Dermis microvascular lymphatic vessel endothelial cell (primary cell): ENCODE measurements around the gene IFT25. TPM values are rescaled to one million over a fixed set of nuclear protein-coding genes. Genes with fewer than 3 reads are reported as not detected.
A peak's percentile ranks its signal among the peaks of the same experiment; 100 is the strongest.
"Not testable (repeated sequence)": the region's sequence is repeated elsewhere in the genome, so short reads cannot be mapped to it uniquely, and the experiment has no call there.

ENCODE experiments used
- DNase-seq, 2 donors: peaks; one replicate each; pipeline versions ENCODE4 v3.0.0 to v3.0.0-alpha.2; 2010; ENCODE audit warnings: low read depth in 2 of 2
- total RNA-seq: library from RNA; depleted of rRNA; stranded (reverse); fragments of >200 nt; gene quantifications from 2 replicates; pipeline ENCODE4 v1.2.1, GENCODE V29; 2014

IFT25 gene
- 10.5 and 14.5 TPM in 2 replicates for total RNA-seq

- DNase-seq: peak; percentile 78 to 96
These were observed at the start of gene IFT25 for GRCh38 chr1:53945433-53946251. Gene IFT25 (minus strand): TSS chr1:53945699. CDS start chr1:53940082, 5,617 bp downstream.

DNA sequence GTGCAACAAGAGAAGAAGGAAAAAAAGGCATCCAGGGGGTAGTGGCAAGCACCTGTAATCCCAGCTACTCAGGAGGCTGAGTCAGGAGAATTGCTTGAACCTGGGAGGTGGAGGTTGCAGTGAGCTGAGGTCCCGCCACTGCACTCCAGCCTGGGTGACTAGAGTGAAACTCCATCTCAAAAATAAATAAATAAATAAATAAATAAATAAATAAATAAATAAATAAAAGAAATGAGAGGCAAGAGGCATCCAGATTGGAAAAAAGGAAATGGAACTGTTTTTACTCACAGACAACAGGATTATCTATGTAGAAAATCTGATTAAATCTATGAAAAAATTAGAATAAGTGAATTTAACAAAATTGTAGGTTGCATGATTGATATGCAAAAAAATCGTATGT lies 49.0 kb upstream of the IFT25 start:
- DNase-seq: not testable (repeated sequence)

- peak in 1 of 2 donors; percentile 11 for DNase-seq
These were observed 46.8 kb upstream of the IFT25 start for GRCh38 chr1:53992085-53992874.

DNA sequence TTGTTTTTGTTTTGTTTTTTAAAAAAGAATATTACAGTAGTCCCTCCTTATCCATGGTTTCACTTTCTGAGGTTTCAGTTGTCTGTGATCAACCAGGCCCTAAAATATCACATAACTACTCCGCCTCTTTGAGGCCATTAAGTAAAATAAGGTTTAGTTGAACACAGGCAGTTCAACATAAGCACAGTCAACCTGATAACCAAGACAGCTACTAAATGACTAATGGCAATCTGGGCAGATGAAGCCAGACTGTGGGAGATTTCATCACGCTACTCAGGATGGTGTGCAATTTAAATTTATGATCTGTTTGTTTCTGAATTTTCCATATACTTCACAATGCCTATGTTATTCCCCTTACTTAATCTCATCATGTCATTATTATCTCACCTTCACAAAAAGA lies 42.4 kb upstream of the IFT25 start:
- DNase-seq: no peak

DNA sequence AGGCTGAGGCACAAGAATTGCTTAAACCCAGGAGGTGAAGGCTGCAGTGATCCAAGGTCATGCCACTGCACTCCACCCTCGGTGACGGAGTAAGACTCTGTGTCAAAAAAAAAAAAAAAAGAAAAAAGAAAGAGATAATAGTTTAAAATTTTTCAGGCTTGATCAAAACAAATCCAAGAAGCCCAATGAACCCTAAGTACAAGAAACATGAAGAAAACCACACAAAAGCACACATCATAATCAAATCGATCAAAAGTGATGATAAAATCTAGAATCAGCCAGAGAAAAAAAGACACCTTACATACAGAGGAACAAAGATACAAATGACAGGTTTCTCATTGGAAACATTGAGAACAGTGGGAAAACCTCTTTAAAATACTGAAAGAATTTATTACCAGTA lies 41.0 kb upstream of the IFT25 start:
- no peak for DNase-seq

GRCh38 chr1:53984726-53985125 lies 39.2 kb upstream of the IFT25 start:
- no peak for DNase-seq

DNA sequence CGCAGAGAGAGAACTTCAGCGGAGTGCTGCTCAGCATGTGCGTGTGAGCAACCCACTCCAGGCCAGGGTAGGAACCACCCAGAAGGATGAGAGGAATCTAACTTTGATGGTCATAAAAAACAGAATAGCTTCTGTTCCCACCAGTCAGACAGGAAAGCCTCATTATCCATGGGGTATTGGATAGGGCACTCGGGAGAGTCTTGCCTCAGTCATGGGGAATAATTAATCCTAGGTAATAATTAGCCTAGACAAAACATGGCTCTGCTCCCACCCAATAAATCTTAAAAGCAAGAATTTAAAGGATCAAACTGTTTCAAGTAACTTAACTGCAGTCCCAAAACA lies 37.2 kb upstream of the IFT25 start:
- DNase-seq: no peak

DNA sequence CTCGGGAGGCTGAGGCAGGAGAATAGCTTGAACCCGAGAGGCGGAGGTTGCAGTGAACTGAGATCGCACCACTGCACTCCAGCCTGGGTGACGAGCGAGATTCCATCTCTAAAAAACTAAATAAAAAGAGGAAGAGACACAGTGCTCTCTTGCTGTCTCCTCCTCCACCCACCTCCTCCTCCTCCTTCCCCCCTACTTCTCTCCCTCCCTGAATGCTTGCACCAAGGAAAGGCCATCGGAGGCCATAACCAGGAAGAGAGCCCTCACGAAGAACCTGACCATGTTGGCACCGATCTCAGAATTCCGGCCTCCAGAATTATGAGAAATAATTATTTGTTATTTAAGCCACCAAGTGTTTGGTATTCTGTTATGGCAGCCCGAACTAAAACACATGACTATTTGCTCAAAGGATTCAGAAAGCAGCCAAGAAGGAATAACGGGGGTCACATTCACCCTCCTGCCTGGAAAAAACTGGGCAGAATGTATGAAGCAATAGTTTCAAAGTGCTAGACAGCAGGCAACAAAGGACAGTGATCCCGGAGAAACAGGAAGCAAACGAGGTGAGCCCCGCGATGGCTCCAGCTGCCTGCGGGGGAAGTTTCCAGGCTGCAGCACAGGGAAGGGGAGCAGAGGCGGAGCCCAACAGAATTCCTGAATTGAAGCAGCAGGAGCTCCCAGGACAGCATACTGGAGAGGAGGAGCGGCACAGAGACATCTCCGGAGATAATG lies 36.7 kb upstream of the IFT25 start:
- peak; percentile 34 to 38 for DNase-seq

GRCh38 chr1:53981220-53981619 lies 35.7 kb upstream of the IFT25 start:
- DNase-seq: no peak

- DNase-seq: no peak
These were observed 34.4 kb upstream of the IFT25 start for GRCh38 chr1:53979712-53980450.

- no peak for DNase-seq
These were observed 30.4 kb upstream of the IFT25 start for GRCh38 chr1:53975861-53976260.

DNA sequence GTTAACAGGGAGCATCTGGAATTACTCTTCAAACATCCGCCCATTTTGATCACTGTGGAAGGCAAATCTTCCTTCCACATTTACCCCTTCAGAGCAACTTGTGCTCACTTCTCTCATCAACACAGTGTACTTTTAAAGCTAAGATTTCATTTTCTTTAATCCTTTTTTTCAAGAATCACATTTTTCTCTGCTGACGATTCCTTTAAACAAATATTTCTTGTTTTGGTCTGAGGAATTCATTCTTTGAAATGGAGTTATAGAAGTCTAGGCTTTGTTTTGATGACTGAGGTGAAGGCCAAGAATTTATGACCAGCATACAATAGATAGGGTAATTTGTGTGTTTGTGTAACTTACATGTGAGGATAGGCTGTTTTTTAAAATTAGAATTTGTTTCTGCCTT lies 26.2 kb upstream of the IFT25 start:
- no peak for DNase-seq

DNA sequence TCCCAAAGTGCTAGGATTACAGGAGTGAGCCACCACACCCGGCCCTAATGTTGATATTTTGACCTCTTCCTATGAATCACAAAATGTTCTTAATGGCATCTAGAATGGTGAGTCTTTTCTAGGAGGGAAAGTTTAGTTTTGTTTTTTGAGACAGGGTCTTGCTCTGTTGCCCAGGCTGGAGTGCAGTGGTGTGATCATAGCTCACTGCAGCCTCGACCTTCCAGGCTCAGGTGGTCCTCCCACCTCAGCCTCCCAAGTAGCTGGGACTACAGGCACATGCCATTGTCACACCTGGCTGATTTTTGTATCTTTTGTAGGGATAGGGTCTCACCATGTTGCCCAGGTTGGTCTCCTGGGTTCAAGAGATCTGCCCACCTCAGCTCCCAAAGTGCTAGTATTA lies 23.8 kb upstream of the IFT25 start:
- not testable (repeated sequence) for DNase-seq

DNA sequence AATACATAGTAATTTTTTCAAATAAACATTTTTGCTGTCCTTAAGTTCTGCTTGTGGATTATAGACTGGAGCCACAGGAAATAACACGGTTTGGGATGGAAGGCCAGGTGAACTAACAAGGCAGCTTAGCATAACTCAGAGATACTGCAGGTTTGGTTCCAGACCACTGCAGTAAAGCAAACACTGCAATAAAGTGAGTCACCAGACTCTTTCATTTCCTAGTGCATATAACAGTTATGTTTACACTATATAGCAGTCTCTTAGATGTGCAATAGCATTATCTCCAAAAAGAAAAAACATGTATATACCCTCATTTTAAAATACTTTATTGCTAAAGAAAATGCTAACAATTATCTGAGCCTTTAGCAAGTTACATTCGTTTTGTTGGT lies 22.6 kb upstream of the IFT25 start:
- peak in 1 of 2 donors; percentile 21 for DNase-seq

GRCh38 chr1:53967409-53968124 lies 22.1 kb upstream of the IFT25 start:
- no peak for DNase-seq

- no peak for DNase-seq
These were observed 21.3 kb upstream of the IFT25 start for GRCh38 chr1:53966794-53967193.

- DNase-seq: no peak
These were observed 18.6 kb upstream of the IFT25 start for GRCh38 chr1:53964109-53964508.

GRCh38 chr1:53963460-53963859 lies 18.0 kb upstream of the IFT25 start:
- DNase-seq: no peak

DNA sequence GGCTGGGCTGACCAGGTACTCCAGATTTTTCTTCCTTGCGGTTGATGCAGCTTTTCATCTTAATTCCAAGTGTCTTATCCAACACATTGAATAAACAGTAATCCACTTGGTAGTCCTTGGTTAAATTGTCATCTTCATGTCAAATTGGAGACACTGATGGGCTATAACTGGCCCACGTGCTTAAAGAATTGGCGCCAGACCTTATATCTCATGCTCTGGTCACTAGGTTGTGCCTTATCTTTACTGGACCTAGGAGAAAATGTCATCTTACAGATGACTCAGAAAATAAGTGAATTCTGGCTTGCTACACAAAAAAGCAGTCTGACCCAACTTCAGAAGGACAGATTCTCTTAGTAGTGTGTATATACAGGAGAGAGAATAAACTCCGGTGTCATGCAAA lies 16.9 kb upstream of the IFT25 start:
- DNase-seq: no peak

DNA sequence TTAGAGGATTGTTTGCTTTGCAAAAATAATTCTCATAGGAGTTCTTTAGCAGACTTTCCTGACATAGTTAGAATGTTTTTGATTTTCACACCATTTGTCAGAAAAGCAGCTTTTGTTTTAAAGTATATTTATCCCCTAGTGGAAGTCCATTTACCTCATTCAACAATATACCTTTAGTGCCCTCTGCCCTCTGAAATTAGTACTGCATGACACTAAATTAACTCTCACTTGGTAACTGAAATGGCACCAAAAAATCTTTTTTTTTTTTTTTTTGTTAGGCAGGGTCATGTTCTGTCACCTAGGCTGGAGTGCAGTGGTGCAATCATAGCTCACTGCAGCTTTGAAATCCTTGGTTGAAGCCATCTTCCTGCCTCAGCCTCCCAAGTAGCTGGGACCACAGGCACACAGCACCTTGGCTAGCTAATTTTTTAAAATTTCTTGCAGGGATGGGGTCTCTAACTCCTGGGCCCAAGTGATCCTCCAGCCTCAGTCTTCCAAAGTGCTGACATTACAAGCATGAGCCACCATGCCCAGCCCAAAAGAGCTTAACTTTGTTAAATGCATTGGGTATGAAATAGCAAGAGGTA lies 14.3 kb upstream of the IFT25 start:
- DNase-seq: peak in 1 of 2 donors; percentile 24
